H9 (cell line): ENCODE results near the gene LMO1. TPM values are rescaled to one million over a fixed set of nuclear protein-coding genes. Genes with fewer than 3 reads are reported as not detected.

Experiments
- DNase-seq: peaks from one replicate; pipeline ENCODE4 v3.0.0-alpha.2; 2017
- H2AFZ ChIP-seq: one replicate; pipeline ENCODE4 v1.6.1; 2013; ENCODE audit warnings: mild to moderate bottlenecking, low read length, control low read depth, moderate library complexity
- H2AK5ac ChIP-seq: 2 replicates; pipeline ENCODE4 v1.6.1; 2013; ENCODE audit warnings: low read length, control low read depth, mixed read lengths; ENCODE audit not compliant: insufficient read length
- H2BK120ac ChIP-seq: one replicate; pipeline ENCODE4 v1.6.1; 2013; ENCODE audit warnings: low read depth, mild to moderate bottlenecking, low read length, control low read depth, inconsistent platforms; ENCODE audit not compliant: poor library complexity, severe bottlenecking
- H2BK12ac ChIP-seq: 2 replicates; pipeline ENCODE4 v1.6.1; 2013; ENCODE audit warnings: low read length, control low read depth, mixed read lengths, low read depth; ENCODE audit not compliant: insufficient read length
- H2BK15ac ChIP-seq: 2 replicates; pipeline ENCODE4 v1.6.1; 2013; ENCODE audit warnings: low read depth, low read length, control low read depth
- H2BK20ac ChIP-seq: one replicate; pipeline ENCODE4 v1.6.1; 2013; ENCODE audit warnings: low read depth, mild to moderate bottlenecking, low read length, control low read depth, inconsistent platforms; ENCODE audit not compliant: poor library complexity, severe bottlenecking
- H2BK5ac ChIP-seq: 2 replicates; pipeline ENCODE4 v1.6.1; 2013; ENCODE audit warnings: low read length, control low read depth, mixed read lengths; ENCODE audit not compliant: insufficient read length
- H3K14ac ChIP-seq: 2 replicates; pipeline ENCODE4 v1.6.1; 2013; ENCODE audit warnings: low read length, control low read depth; ENCODE audit not compliant: insufficient read depth
- H3K18ac ChIP-seq: 2 replicates; pipeline ENCODE4 v1.6.1; 2013; ENCODE audit warnings: low read depth, mild to moderate bottlenecking, mixed read lengths, low read length, control low read depth; ENCODE audit not compliant: insufficient read length
- H3K23ac ChIP-seq: 2 replicates; pipeline ENCODE4 v1.6.1; 2013; ENCODE audit warnings: low read length, control low read depth, mixed read lengths, low read depth; ENCODE audit not compliant: insufficient read length
- H3K23me2 ChIP-seq: 2 replicates; pipeline ENCODE4 v1.6.1; 2013; ENCODE audit warnings: low read depth, mild to moderate bottlenecking, mixed read lengths, low read length, control low read depth; ENCODE audit not compliant: insufficient read length, poor library complexity, severe bottlenecking
- H3K27ac ChIP-seq: 2 replicates; pipeline ENCODE4 v1.5.1; 2013; ENCODE audit warnings: low read length, control low read depth, mixed read lengths, low read depth; ENCODE audit not compliant: insufficient read length
- H3K27me3 ChIP-seq: 2 replicates; pipeline ENCODE4 v1.6.1; 2013; ENCODE audit warnings: low read length, control low read depth, inconsistent platforms; ENCODE audit not compliant: insufficient read depth
- H3K4ac ChIP-seq: 2 replicates; pipeline ENCODE4 v1.6.1; 2013; ENCODE audit warnings: low read depth, mild to moderate bottlenecking, control low read depth, inconsistent platforms, low read length, moderate library complexity
- H3K4me1 ChIP-seq: 2 replicates; pipeline ENCODE4 v1.6.1; 2013; ENCODE audit warnings: low read length, control low read depth, inconsistent platforms; ENCODE audit not compliant: insufficient read depth
- H3K4me2 ChIP-seq: 2 replicates; pipeline ENCODE4 v1.6.1; 2013; ENCODE audit warnings: low read length, control low read depth, mixed read lengths; ENCODE audit not compliant: insufficient read length, insufficient read depth
- H3K56ac ChIP-seq: 2 replicates; pipeline ENCODE4 v1.6.1; 2013; ENCODE audit warnings: low read depth, mild to moderate bottlenecking, mixed read lengths, low read length, control low read depth; ENCODE audit not compliant: insufficient read length
- H3K79me1 ChIP-seq: 2 replicates; pipeline ENCODE4 v1.6.1; 2013; ENCODE audit warnings: low read depth, mild to moderate bottlenecking, moderate library complexity, low read length, control low read depth, inconsistent platforms; ENCODE audit not compliant: insufficient read depth, poor library complexity, severe bottlenecking
- H3K79me2 ChIP-seq: 2 replicates; pipeline ENCODE4 v1.6.1; 2013; ENCODE audit warnings: low read length, control low read depth, inconsistent platforms; ENCODE audit not compliant: insufficient read depth
- H3K9ac ChIP-seq: 2 replicates; pipeline ENCODE4 v1.6.1; 2013; ENCODE audit warnings: low read length, control low read depth, mixed read lengths; ENCODE audit not compliant: insufficient read length; ENCODE audit errors: extremely low read depth
- H3K9me3 ChIP-seq: one replicate; pipeline ENCODE4 v1.6.1; 2013; ENCODE audit warnings: low read depth, low read length, inconsistent platforms; ENCODE audit not compliant: control insufficient read depth
- H3T11ph ChIP-seq: one replicate; pipeline ENCODE4 v1.6.1; 2013; ENCODE audit warnings: mild to moderate bottlenecking, low read length, control low read depth, inconsistent platforms
- H4K20me1 ChIP-seq: one replicate; pipeline ENCODE4 v1.6.1; 2013; ENCODE audit not compliant: control insufficient read depth, insufficient read length, insufficient read depth
- H4K5ac ChIP-seq: 2 replicates; pipeline ENCODE4 v1.6.1; 2013; ENCODE audit warnings: low read depth, mild to moderate bottlenecking, mixed read lengths, low read length, control low read depth; ENCODE audit not compliant: insufficient read length
- H4K8ac ChIP-seq: replicated peaks from 2 replicates; pipeline ENCODE4 v1.6.1; 2013; ENCODE audit warnings: low read length, control low read depth, mixed read lengths, low read depth; ENCODE audit not compliant: insufficient read length
- H4K91ac ChIP-seq: 2 replicates; pipeline ENCODE4 v1.6.1; 2013; ENCODE audit warnings: low read depth, mild to moderate bottlenecking, moderate library complexity, mixed read lengths, low read length, control low read depth; ENCODE audit not compliant: insufficient read length
- H3K27ac Mint-ChIP-seq, 3 experiments: 2 replicates in 2 of 3; 3 replicates in 1 of 3; pipeline ENCODE4 v1.8.0; 2020 to 2021; ENCODE audit warnings: mixed read lengths in 3 of 3, mild to moderate bottlenecking in 1 of 3, moderate library complexity in 1 of 3
- H3K27me3 Mint-ChIP-seq: 2 replicates; pipeline ENCODE4 v1.8.0; 2021; ENCODE audit warnings: low read depth, mild to moderate bottlenecking, moderate library complexity, mixed read lengths
- H3K36me3 Mint-ChIP-seq, 3 experiments: 2 replicates in 2 of 3; 3 replicates in 1 of 3; pipeline ENCODE4 v1.8.0; 2020 to 2021; ENCODE audit warnings: low read depth in 3 of 3, mixed read lengths in 3 of 3; ENCODE audit not compliant: insufficient read depth in 1 of 3
- H3K4me1 Mint-ChIP-seq, 2 experiments: 2 replicates each; pipeline ENCODE4 v1.8.0; 2020; ENCODE audit warnings: mixed read lengths in 2 of 2
- H3K4me3 Mint-ChIP-seq, 2 experiments: 2 replicates in 1 of 2; 3 replicates in 1 of 2; pipeline ENCODE4 v1.8.0; 2020 to 2021; ENCODE audit warnings: mild to moderate bottlenecking in 2 of 2, mixed read lengths in 2 of 2, moderate library complexity in 1 of 2
- H3K9me3 Mint-ChIP-seq, 2 experiments: 2 replicates in 1 of 2; 3 replicates in 1 of 2; pipeline ENCODE4 v1.8.0; 2020; ENCODE audit warnings: mild to moderate bottlenecking in 2 of 2, mixed read lengths in 2 of 2, moderate library complexity in 1 of 2
- WGBS: extraction: QIAGEN DNeasy Blood & Tissue Kit; methylation state at CpG from one replicate; pipeline ENCODE4 v1.1.7; 2013; ENCODE audit warnings: missing lambda C conversion rate, low lambda C conversion rate, mixed read lengths; ENCODE audit not compliant: insufficient read length; ENCODE audit errors: extremely low coverage; 5-methylcytosine and 5-hydroxymethylcytosine counted together
- total RNA-seq: library from RNA; stranded (reverse); gene quantifications from 2 replicates; pipeline ENCODE4 v1.2.1, GENCODE V29; 2021
- TF ChIP-seq, protein P1 (sequence below): fragments of 200-600 bp; sonication (generic); conservative IDR thresholded peaks from 3 replicates; pipeline ENCODE4 v1.8.0; 2021; ENCODE audit warnings: antibody characterized with exemption, mild to moderate bottlenecking

Gene LMO1
- total RNA-seq, 1 experiment from 2014 or later = 0.50 TPM

DNA sequence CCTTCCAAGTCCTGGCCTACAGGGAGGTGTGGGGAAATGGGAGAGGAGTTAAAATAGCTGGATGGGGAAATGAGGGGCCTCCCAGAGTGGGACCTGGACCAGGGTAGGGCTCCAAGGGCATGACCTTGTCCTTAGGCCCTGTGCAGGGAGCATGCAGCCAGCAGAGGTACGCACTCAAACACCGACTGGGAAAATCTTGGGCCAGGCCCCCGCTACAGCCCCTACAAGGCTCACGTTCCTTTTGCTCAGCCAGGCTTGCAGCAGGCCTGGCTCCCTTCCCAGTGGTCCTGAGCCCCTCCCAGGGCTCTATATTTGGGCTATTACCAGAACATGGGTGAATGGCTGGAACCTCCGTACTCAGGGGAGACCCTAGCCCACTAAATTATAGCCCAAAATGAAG, 31.3 kb downstream of the LMO1 start:
- H2BK15ac ChIP-seq = no peak overlapping the region
- H3K14ac ChIP-seq = no peak overlapping the region
- no peaks in the 10 kb centered on the region for H3K27me3 ChIP-seq
- no peak overlapping the region for H2BK12ac ChIP-seq
- no peak overlapping the region for H4K91ac ChIP-seq
- no peak overlapping the region for H3K27ac ChIP-seq
- no peak overlapping the region for H2AFZ ChIP-seq
- no peak overlapping the region for H2BK120ac ChIP-seq
- no peak overlapping the region for H3T11ph ChIP-seq
- peaks cover 9 to 18% of the 10 kb centered on the region in 2 experiments for H3K4me1 Mint-ChIP-seq
- no peak overlapping the region for H3K4ac ChIP-seq
- H3K9me3 Mint-ChIP-seq = no peaks in the 10 kb centered on the region
- no peaks in the 10 kb centered on the region for H3K79me2 ChIP-seq
- no peaks in the 10 kb centered on the region for H3K36me3 Mint-ChIP-seq
- no peak overlapping the region for H3K18ac ChIP-seq
- peak overlapping the region in 1 of 3 experiments; percentile 70; a peak in 1 of 7 replicates for H3K27ac Mint-ChIP-seq
- H3K9ac ChIP-seq = no peak overlapping the region
- no CpG with 5 or more reads among the region's 5 CpGs for WGBS
- H3K27me3 Mint-ChIP-seq = no peaks in the 10 kb centered on the region
- no peaks in the 10 kb centered on the region for H3K4me1 ChIP-seq
- no peak overlapping the region for H4K8ac ChIP-seq
- no peak overlapping the region for H3K4me2 ChIP-seq
- H4K5ac ChIP-seq = no peak overlapping the region
- H3K4me3 Mint-ChIP-seq = no peak overlapping the region
- no peaks in the 10 kb centered on the region for H3K9me3 ChIP-seq
- H2AK5ac ChIP-seq = no peak overlapping the region
- no peak overlapping the region for H3K56ac ChIP-seq
- H3K23me2 ChIP-seq = no peaks in the 10 kb centered on the region
- no peak overlapping the region for H3K23ac ChIP-seq
- H2BK20ac ChIP-seq = no peak overlapping the region
- TF ChIP-seq, protein P1, sequence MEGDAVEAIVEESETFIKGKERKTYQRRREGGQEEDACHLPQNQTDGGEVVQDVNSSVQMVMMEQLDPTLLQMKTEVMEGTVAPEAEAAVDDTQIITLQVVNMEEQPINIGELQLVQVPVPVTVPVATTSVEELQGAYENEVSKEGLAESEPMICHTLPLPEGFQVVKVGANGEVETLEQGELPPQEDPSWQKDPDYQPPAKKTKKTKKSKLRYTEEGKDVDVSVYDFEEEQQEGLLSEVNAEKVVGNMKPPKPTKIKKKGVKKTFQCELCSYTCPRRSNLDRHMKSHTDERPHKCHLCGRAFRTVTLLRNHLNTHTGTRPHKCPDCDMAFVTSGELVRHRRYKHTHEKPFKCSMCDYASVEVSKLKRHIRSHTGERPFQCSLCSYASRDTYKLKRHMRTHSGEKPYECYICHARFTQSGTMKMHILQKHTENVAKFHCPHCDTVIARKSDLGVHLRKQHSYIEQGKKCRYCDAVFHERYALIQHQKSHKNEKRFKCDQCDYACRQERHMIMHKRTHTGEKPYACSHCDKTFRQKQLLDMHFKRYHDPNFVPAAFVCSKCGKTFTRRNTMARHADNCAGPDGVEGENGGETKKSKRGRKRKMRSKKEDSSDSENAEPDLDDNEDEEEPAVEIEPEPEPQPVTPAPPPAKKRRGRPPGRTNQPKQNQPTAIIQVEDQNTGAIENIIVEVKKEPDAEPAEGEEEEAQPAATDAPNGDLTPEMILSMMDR = no peak
- no peak for DNase-seq
- H2BK5ac ChIP-seq = no peak overlapping the region
- no peaks in the 10 kb centered on the region for H4K20me1 ChIP-seq
- H3K79me1 ChIP-seq = no peaks in the 10 kb centered on the region
